Muscle layer of colon (tissue), 2 donors: Measurements from ENCODE around the gene OLFM4.

Experiments used
- H3K27ac ChIP-seq: one replicate; pipeline ENCODE4 v1.7.0; 2013; ENCODE audit warnings: low read depth, mild to moderate bottlenecking, low read length, moderate library complexity
- H3K27me3 ChIP-seq, 2 donors: one replicate each; pipeline ENCODE4 v1.7.0; 2013; ENCODE audit warnings: low read length in 2 of 2, mild to moderate bottlenecking in 2 of 2; ENCODE audit not compliant: insufficient read depth in 2 of 2, control insufficient read depth in 1 of 2
- H3K36me3 ChIP-seq: one replicate; pipeline ENCODE4 v1.7.0; 2013; ENCODE audit warnings: mild to moderate bottlenecking, low read length; ENCODE audit not compliant: insufficient read depth
- H3K4me1 ChIP-seq: one replicate; pipeline ENCODE4 v1.7.0; 2013; ENCODE audit warnings: mild to moderate bottlenecking, low read length; ENCODE audit not compliant: insufficient read depth
- H3K4me3 ChIP-seq, 2 donors: one replicate each; pipeline ENCODE4 v1.7.0; 2013; ENCODE audit warnings: low read length in 2 of 2, low read depth in 1 of 2, mild to moderate bottlenecking in 1 of 2, moderate library complexity in 1 of 2
- H3K9ac ChIP-seq: one replicate; pipeline ENCODE4 v1.7.0; 2013; ENCODE audit warnings: low read length
- H3K9me3 ChIP-seq: one replicate; pipeline ENCODE4 v1.7.0; 2013; ENCODE audit warnings: mild to moderate bottlenecking, low read length
- donor health status: abdominal sarcoma.
- donor health status: Adenocarcinoma of cecum.

OLFM4 gene

GRCh38 chr13:53048880-53049279, 20.3 kb downstream of the OLFM4 start:
- Histone ChIP-seq H3K9ac (no peak overlapping the region), H3K4me3 (no peak overlapping the region), H3K36me3 (no peaks in the 10 kb centered on the region), H3K27ac (no peak overlapping the region), H3K27me3 (no peaks in the 10 kb centered on the region), H3K9me3 (no peaks in the 10 kb centered on the region), H3K4me1 (peaks cover 6% of the 10 kb centered on the region)

- H3K4me3 ChIP-seq: no peak overlapping the region
- H3K9ac ChIP-seq: no peak overlapping the region
Measured at GRCh38 chr13:53050151-53050550, 21.5 kb downstream of the OLFM4 start.

DNA sequence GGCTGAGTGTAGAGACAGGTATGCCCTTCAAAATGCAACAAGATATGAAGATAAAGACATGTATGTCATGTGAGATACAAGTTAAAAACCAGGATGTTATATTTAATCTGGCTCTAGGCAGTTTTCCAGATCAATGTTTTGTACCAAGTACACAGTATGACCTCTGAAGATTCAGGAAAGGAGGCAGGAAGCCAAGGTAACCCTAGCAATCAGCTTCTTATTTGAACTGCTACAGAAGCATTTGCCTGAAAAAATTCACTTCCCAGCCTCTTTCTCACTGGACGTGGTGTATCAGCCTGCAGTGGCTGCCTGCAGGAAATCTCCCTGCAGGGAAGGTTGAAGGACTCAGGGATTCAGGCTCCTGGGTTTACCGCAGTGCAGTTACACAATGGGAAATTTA, 24.1 kb downstream of the OLFM4 start:
- Histone ChIP-seq H3K9me3 (no peaks in the 10 kb centered on the region), H3K27ac (no peak overlapping the region)

More at GRCh38 chr13:53050151-53050550, 21.5 kb downstream of the OLFM4 start:
- Histone ChIP-seq H3K27ac (no peak overlapping the region), H3K27me3 (no peaks in the 10 kb centered on the region), H3K36me3 (no peaks in the 10 kb centered on the region), H3K4me1 (peaks cover 6% of the 10 kb centered on the region), H3K9me3 (no peaks in the 10 kb centered on the region)

DNA sequence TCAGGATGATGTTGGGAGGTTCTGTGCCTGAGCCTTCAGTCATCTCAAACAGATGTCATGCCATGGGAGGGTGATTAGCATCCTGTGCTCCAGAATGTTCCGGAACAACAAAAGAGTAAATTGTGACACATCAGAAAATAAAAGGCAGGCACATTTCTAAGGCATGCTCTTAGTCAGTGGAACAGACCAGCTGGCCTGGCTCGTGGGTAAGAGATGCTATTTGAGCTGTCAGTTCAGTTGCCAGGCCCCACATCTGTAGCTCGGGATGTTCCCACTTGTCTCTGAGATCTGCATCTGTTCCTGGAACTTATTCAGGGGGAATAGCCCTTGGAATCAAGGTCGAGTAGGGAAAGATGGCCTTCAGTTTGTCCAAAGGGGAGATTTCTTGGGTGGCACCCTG, 26.0 kb downstream of the OLFM4 start:
- H3K27ac ChIP-seq: no peak overlapping the region
- no peak overlapping the region for H3K9ac ChIP-seq
- H3K9me3 ChIP-seq: no peaks in the 10 kb centered on the region
- no peaks in the 10 kb centered on the region for H3K27me3 ChIP-seq
- H3K36me3 ChIP-seq: no peaks in the 10 kb centered on the region
- no peak overlapping the region for H3K4me3 ChIP-seq
- H3K4me1 ChIP-seq: no peaks in the 10 kb centered on the region

More for the DNA sequence above, 24.1 kb downstream of the OLFM4 start:
- no peaks in the 10 kb centered on the region for H3K4me1 ChIP-seq
- H3K4me3 ChIP-seq: no peak overlapping the region
- H3K9ac ChIP-seq: no peak overlapping the region
- H3K27me3 ChIP-seq: no peaks in the 10 kb centered on the region
- no peaks in the 10 kb centered on the region for H3K36me3 ChIP-seq

GRCh38 chr13:53058065-53058679, 29.6 kb downstream of the OLFM4 start:
- no peak overlapping the region for H3K27ac ChIP-seq
- no peak overlapping the region for H3K4me3 ChIP-seq

GRCh38 chr13:53060840-53061490, 32.4 kb downstream of the OLFM4 start:
- Histone ChIP-seq H3K9ac (no peak overlapping the region), H3K4me1 (no peaks in the 10 kb centered on the region), H3K4me3 (no peak overlapping the region), H3K9me3 (no peaks in the 10 kb centered on the region), H3K36me3 (no peaks in the 10 kb centered on the region), H3K27me3 (no peaks in the 10 kb centered on the region), H3K27ac (no peak overlapping the region)

More at GRCh38 chr13:53058065-53058679, 29.6 kb downstream of the OLFM4 start:
- Histone ChIP-seq H3K27me3 (no peaks in the 10 kb centered on the region), H3K9me3 (no peaks in the 10 kb centered on the region), H3K36me3 (no peaks in the 10 kb centered on the region), H3K4me1 (no peaks in the 10 kb centered on the region), H3K9ac (no peak overlapping the region)

DNA sequence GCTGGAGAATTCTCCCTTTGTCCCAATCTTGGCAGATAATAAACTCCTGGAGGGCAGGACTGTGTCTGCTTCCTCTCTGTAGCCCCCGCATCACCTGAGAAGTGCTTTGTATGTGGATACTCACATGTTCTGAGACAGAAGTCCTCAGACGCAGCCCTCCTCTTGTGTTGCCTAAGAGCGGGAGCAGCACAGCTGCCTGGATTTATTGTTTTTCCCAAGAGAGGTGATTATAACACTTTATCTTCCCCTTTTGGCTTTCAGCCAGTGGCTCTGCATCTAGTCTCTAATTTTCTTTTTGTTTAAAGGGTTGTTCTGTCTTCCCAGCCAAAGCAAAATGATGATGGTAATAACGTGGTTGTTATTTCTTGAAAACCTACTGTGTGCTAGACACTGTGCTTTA, 36.1 kb downstream of the OLFM4 start:
- Histone ChIP-seq H3K4me1 (no peaks in the 10 kb centered on the region), H3K4me3 (no peak overlapping the region), H3K9ac (no peak overlapping the region), H3K27ac (no peak overlapping the region), H3K27me3 (no peaks in the 10 kb centered on the region), H3K36me3 (no peaks in the 10 kb centered on the region), H3K9me3 (no peaks in the 10 kb centered on the region)

GRCh38 chr13:53066411-53066810, 37.8 kb downstream of the OLFM4 start:
- H3K4me1 ChIP-seq: no peaks in the 10 kb centered on the region
- H3K27ac ChIP-seq: no peak overlapping the region
- H3K4me3 ChIP-seq: no peak overlapping the region
- H3K9ac ChIP-seq: no peak overlapping the region
- no peaks in the 10 kb centered on the region for H3K36me3 ChIP-seq
- no peaks in the 10 kb centered on the region for H3K27me3 ChIP-seq
- H3K9me3 ChIP-seq: no peaks in the 10 kb centered on the region

DNA sequence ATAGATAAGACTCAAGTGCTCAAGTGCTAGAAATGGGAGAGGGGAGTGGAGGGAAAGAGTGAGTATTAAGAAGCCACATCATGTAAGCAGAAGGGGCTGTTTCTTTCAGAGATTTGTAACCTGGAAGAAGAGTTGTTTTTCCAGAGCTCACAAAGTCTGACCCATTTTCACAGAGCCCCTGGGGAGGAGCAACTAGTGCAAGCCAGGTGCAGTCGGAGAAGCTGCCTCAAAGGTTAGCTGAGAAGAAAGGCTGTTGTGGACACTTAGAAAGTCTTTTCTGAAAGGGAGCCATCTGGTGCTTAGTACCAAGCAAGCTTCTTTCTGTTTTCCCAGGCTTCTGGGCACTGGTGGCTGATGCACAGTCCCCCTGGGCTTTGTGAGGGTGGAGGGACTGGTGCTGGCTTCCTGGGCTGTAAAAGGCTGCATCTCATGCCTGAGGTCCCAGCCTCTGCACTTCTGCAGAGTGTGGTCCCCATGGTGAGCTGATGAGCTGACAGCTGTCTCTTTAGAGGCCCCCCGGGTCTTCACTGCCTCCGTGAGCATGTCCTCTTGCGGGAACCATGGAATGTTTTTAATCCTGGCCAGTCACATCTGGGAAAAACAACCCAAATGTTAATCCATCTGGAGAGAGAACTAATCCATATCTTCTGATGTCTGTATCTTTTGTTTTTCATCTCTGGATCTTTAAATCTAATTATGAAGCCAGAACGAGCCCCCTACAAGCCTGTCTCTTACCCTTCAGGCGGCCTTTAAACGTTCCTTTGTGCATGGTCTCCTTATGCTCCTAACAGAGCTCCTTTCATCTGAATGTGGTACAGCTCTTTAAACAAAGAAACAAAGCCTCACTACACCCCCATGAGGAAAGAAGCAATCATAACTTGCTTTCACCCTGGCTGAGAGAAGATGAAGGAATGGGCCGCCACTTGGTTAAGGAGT, 40.2 kb downstream of the OLFM4 start:
- no peak overlapping the region for H3K27ac ChIP-seq
- no peaks in the 10 kb centered on the region for H3K9me3 ChIP-seq
- H3K36me3 ChIP-seq: no peaks in the 10 kb centered on the region
- H3K9ac ChIP-seq: no peak overlapping the region
- H3K4me3 ChIP-seq: no peak overlapping the region
- no peaks in the 10 kb centered on the region for H3K4me1 ChIP-seq
- H3K27me3 ChIP-seq: no peaks in the 10 kb centered on the region

GRCh38 chr13:53069800-53070199, 41.2 kb downstream of the OLFM4 start:
- H3K4me3 ChIP-seq: no peak overlapping the region
- no peaks in the 10 kb centered on the region for H3K27me3 ChIP-seq

GRCh38 chr13:53073711-53074110, 45.1 kb downstream of the OLFM4 start:
- no peak overlapping the region for H3K9ac ChIP-seq
- no peak overlapping the region for H3K27ac ChIP-seq
- no peak overlapping the region for H3K4me3 ChIP-seq
- H3K36me3 ChIP-seq: no peaks in the 10 kb centered on the region
- H3K27me3 ChIP-seq: no peaks in the 10 kb centered on the region
- no peaks in the 10 kb centered on the region for H3K9me3 ChIP-seq
- no peaks in the 10 kb centered on the region for H3K4me1 ChIP-seq

More at GRCh38 chr13:53069800-53070199, 41.2 kb downstream of the OLFM4 start:
- Histone ChIP-seq H3K36me3 (no peaks in the 10 kb centered on the region), H3K4me1 (no peaks in the 10 kb centered on the region), H3K27ac (no peak overlapping the region), H3K9ac (no peak overlapping the region), H3K9me3 (no peaks in the 10 kb centered on the region)
